Urinary bladder (tissue), 4 donors: Measurements from ENCODE around the gene ADARB2. TPM values are rescaled to one million over a fixed set of nuclear protein-coding genes. Genes with fewer than 3 reads are reported as not detected.
"Not testable (repeated sequence)": the region's sequence is repeated elsewhere in the genome, so short reads cannot be mapped to it uniquely, and the experiment has no call there.

ENCODE experiments used
- DNase-seq: peaks from one replicate; pipeline ENCODE4 v3.0.0-alpha.2; 2015; ENCODE audit errors: extremely low spot score
- H3K27ac ChIP-seq: one replicate; pipeline ENCODE4 v1.5.1; 2013; ENCODE audit warnings: low read depth, mild to moderate bottlenecking, moderate library complexity
- H3K36me3 ChIP-seq: one replicate; pipeline ENCODE4 v1.6.1; 2013; ENCODE audit warnings: mild to moderate bottlenecking, moderate library complexity; ENCODE audit not compliant: insufficient read depth
- H3K4me1 ChIP-seq: one replicate; pipeline ENCODE4 v1.6.1; 2013; ENCODE audit warnings: mild to moderate bottlenecking, moderate library complexity; ENCODE audit not compliant: insufficient read depth
- H3K4me3 ChIP-seq: one replicate; pipeline ENCODE4 v1.5.1; 2013; ENCODE audit warnings: low read depth, low read length
- WGBS: extraction: QIAGEN DNeasy Blood & Tissue Kit; methylation state at CpG from one replicate; pipeline ENCODE4 v1.1.7; 2013; 5-methylcytosine and 5-hydroxymethylcytosine counted together
- polyA plus RNA-seq: library from polyadenylated mRNA; stranded (reverse); fragments of 200-250 nt; gene quantifications from one replicate; pipeline ENCODE4 v1.2.3, GENCODE V29; 2013
- total RNA-seq: library from RNA; depleted of rRNA; stranded (reverse); fragments of >200 nt; gene quantifications from one replicate; pipeline ENCODE4 v1.2.3, GENCODE V29; 2014
- donor health status: healthy with polysubstance abuse.
- donor health status: healthy.

Gene ADARB2
- total and polyA plus RNA-seq, 2 donors, result 0.26 to 1.0 TPM

- no peak overlapping the region for H3K4me3 ChIP-seq
- no peak for DNase-seq
- 66% methylated on average over 18 of the region's 18 CpGs for WGBS
Measured at GRCh38 chr10:1629326-1630198, 107.8 kb downstream of the ADARB2 start.

GRCh38 chr10:1628757-1629156 is 108.6 kb downstream of the ADARB2 start:
- Histone ChIP-seq H3K27ac (no peak overlapping the region), H3K4me3 (no peak overlapping the region), H3K36me3 (no peaks in the 10 kb centered on the region), H3K4me1 (no peaks in the 10 kb centered on the region)
- 90% methylated on average over 14 of the region's 14 CpGs for WGBS
- no peak for DNase-seq

More at GRCh38 chr10:1629326-1630198, 107.8 kb downstream of the ADARB2 start:
- H3K36me3 ChIP-seq, result no peaks in the 10 kb centered on the region
- no peaks in the 10 kb centered on the region for H3K4me1 ChIP-seq
- no peak overlapping the region for H3K27ac ChIP-seq

GRCh38 chr10:1627945-1628344 is 109.4 kb downstream of the ADARB2 start:
- Histone ChIP-seq H3K4me1 (no peaks in the 10 kb centered on the region), H3K4me3 (no peak overlapping the region), H3K36me3 (no peaks in the 10 kb centered on the region), H3K27ac (no peak overlapping the region)
- WGBS, result 78% methylated on average over 14 of the region's 14 CpGs
- DNase-seq, result no peak

- Histone ChIP-seq H3K36me3 (no peaks in the 10 kb centered on the region), H3K4me1 (no peaks in the 10 kb centered on the region), H3K4me3 (no peak overlapping the region), H3K27ac (no peak overlapping the region)
- WGBS, result 87% methylated on average over 16 of the region's 16 CpGs
- no peak for DNase-seq
Measured at GRCh38 chr10:1626835-1627234, 110.5 kb downstream of the ADARB2 start.

- Histone ChIP-seq H3K36me3 (no peaks in the 10 kb centered on the region), H3K4me3 (no peak overlapping the region), H3K4me1 (no peaks in the 10 kb centered on the region), H3K27ac (no peak overlapping the region)
- 86% methylated on average over 22 of the region's 22 CpGs for WGBS
- no peak for DNase-seq
Measured at GRCh38 chr10:1626410-1626809, 110.9 kb downstream of the ADARB2 start.

- Histone ChIP-seq H3K27ac (no peak overlapping the region), H3K36me3 (no peaks in the 10 kb centered on the region), H3K4me1 (no peaks in the 10 kb centered on the region), H3K4me3 (no peak overlapping the region)
- WGBS, result 91% methylated on average over 11 of the region's 11 CpGs
- DNase-seq, result no peak
Measured at GRCh38 chr10:1625731-1626130, 111.6 kb downstream of the ADARB2 start.

- Histone ChIP-seq H3K4me3 (no peak overlapping the region), H3K27ac (no peak overlapping the region), H3K36me3 (no peaks in the 10 kb centered on the region), H3K4me1 (no peaks in the 10 kb centered on the region)
- DNase-seq, result no peak
- WGBS, result 81% methylated on average over 9 of the region's 9 CpGs
Measured at GRCh38 chr10:1625079-1625478, 112.2 kb downstream of the ADARB2 start.

GRCh38 chr10:1624240-1624639 is 113.1 kb downstream of the ADARB2 start:
- no peak overlapping the region for H3K27ac ChIP-seq
- 78% methylated on average over 12 of the region's 12 CpGs for WGBS
- H3K4me1 ChIP-seq, result no peaks in the 10 kb centered on the region
- DNase-seq, result no peak
- no peaks in the 10 kb centered on the region for H3K36me3 ChIP-seq
- H3K4me3 ChIP-seq, result no peak overlapping the region

GRCh38 chr10:1620803-1621202 is 116.5 kb downstream of the ADARB2 start:
- H3K4me1 ChIP-seq, result no peaks in the 10 kb centered on the region
- no peak overlapping the region for H3K4me3 ChIP-seq
- no peaks in the 10 kb centered on the region for H3K36me3 ChIP-seq
- H3K27ac ChIP-seq, result no peak overlapping the region
- no peak for DNase-seq

- not testable (repeated sequence) for H3K4me3 ChIP-seq, H3K4me1 ChIP-seq, H3K36me3 ChIP-seq, DNase-seq, H3K27ac ChIP-seq
- 30% methylated on average over 13 of the region's 13 CpGs for WGBS
Measured at GRCh38 chr10:1617376-1618317, 119.7 kb downstream of the ADARB2 start.

- not testable (repeated sequence) for H3K36me3 ChIP-seq, DNase-seq, H3K27ac ChIP-seq, H3K4me1 ChIP-seq, H3K4me3 ChIP-seq
- WGBS, result 55% methylated on average over 9 of the region's 9 CpGs
Measured at GRCh38 chr10:1616701-1617100, 120.6 kb downstream of the ADARB2 start.

GRCh38 chr10:1615186-1615954 is 122.0 kb downstream of the ADARB2 start:
- DNase-seq, result no peak
- WGBS, result 86% methylated on average over 12 of the region's 12 CpGs
- H3K4me1 ChIP-seq, result no peaks in the 10 kb centered on the region
- H3K27ac ChIP-seq, result no peak overlapping the region
- no peaks in the 10 kb centered on the region for H3K36me3 ChIP-seq
- no peak overlapping the region for H3K4me3 ChIP-seq

GRCh38 chr10:1613511-1613910 is 123.8 kb downstream of the ADARB2 start:
- no peak overlapping the region for H3K4me3 ChIP-seq
- no peak for DNase-seq
- 64% methylated on average over 9 of the region's 9 CpGs for WGBS
- H3K27ac ChIP-seq, result no peak overlapping the region
- H3K36me3 ChIP-seq, result no peaks in the 10 kb centered on the region
- no peaks in the 10 kb centered on the region for H3K4me1 ChIP-seq
